ENCODE results near the gene KANSL1.
"Not testable (repeated sequence)": the region's sequence is repeated elsewhere in the genome, so short reads cannot be mapped to it uniquely, and the experiment has no call there.

The KANSL1 gene

GRCh38 chr17:46192439-46193150 lies 634 bp downstream of the KANSL1 start:
- peak; percentile 57 to 66 for DNase-seq

- DNase-seq = no peak
These were observed 1.1 kb downstream of the KANSL1 start for GRCh38 chr17:46192189-46192438.

- DNase-seq = peak; percentile 49 to 68
These were observed 1.7 kb downstream of the KANSL1 start for GRCh38 chr17:46191322-46192188.

GRCh38 chr17:46190763-46191162 lies 2.5 kb downstream of the KANSL1 start:
- DNase-seq = no peak

- peak; percentile 48 to 82 for DNase-seq
These were observed 6.4 kb downstream of the KANSL1 start for GRCh38 chr17:46186827-46187235.

- DNase-seq = no peak
These were observed 8.5 kb downstream of the KANSL1 start for GRCh38 chr17:46184696-46185095.

GRCh38 chr17:46183383-46183782 lies 9.8 kb downstream of the KANSL1 start:
- DNase-seq = not testable (repeated sequence)

GRCh38 chr17:46182961-46183360 lies 10.3 kb downstream of the KANSL1 start:
- DNase-seq = no peak

GRCh38 chr17:46181940-46182339 lies 11.3 kb downstream of the KANSL1 start:
- no peak for DNase-seq

GRCh38 chr17:46181316-46181715 lies 11.9 kb downstream of the KANSL1 start:
- not testable (repeated sequence) for DNase-seq

- DNase-seq = no peak
These were observed 12.3 kb downstream of the KANSL1 start for GRCh38 chr17:46180892-46181274.

GRCh38 chr17:46180185-46180891 lies 12.9 kb downstream of the KANSL1 start:
- DNase-seq = not testable (repeated sequence)

GRCh38 chr17:46179375-46179999 lies 13.7 kb downstream of the KANSL1 start:
- DNase-seq = peak; percentile 87 to 90

- peak; percentile 21 to 26 for DNase-seq
These were observed 14.5 kb downstream of the KANSL1 start for GRCh38 chr17:46178550-46179214.

- DNase-seq = no peak
These were observed 16.3 kb downstream of the KANSL1 start for GRCh38 chr17:46176975-46177374.

GRCh38 chr17:46175891-46176290 lies 17.3 kb downstream of the KANSL1 start:
- no peak for DNase-seq

GRCh38 chr17:46173153-46173552 lies 20.1 kb downstream of the KANSL1 start:
- DNase-seq = no peak

- DNase-seq = no peak
These were observed 21.3 kb downstream of the KANSL1 start for GRCh38 chr17:46171939-46172338.

- DNase-seq = no peak
These were observed 22.4 kb downstream of the KANSL1 start for GRCh38 chr17:46170639-46171429.

- DNase-seq = no peak
These were observed 23.2 kb downstream of the KANSL1 start for GRCh38 chr17:46169913-46170638.
